HG03575 (cell line): ENCODE measurements around the gene NFIC.
"Not testable (repeated sequence)": the region's sequence is repeated elsewhere in the genome, so short reads cannot be mapped to it uniquely, and the experiment has no call there.

Experiments
- ATAC-seq: cut with Tn5 transposase; IDR thresholded peaks from one replicate; pipeline ENCODE4 v1.9.1; 2021; ENCODE audit not compliant: unreplicated experiment, insufficient number of reproducible peaks, low FRiP score; ENCODE audit errors: extremely low read depth

The NFIC gene

GRCh38 chr19:3493651-3494050 lies 127.3 kb downstream of the NFIC start:
- ATAC-seq = no peak

GRCh38 chr19:3494051-3494450 lies 127.7 kb downstream of the NFIC start:
- ATAC-seq = no peak

GRCh38 chr19:3494559-3494958 lies 128.2 kb downstream of the NFIC start:
- no peak for ATAC-seq

GRCh38 chr19:3496392-3497273 lies 130.2 kb downstream of the NFIC start:
- ATAC-seq = no peak

DNA sequence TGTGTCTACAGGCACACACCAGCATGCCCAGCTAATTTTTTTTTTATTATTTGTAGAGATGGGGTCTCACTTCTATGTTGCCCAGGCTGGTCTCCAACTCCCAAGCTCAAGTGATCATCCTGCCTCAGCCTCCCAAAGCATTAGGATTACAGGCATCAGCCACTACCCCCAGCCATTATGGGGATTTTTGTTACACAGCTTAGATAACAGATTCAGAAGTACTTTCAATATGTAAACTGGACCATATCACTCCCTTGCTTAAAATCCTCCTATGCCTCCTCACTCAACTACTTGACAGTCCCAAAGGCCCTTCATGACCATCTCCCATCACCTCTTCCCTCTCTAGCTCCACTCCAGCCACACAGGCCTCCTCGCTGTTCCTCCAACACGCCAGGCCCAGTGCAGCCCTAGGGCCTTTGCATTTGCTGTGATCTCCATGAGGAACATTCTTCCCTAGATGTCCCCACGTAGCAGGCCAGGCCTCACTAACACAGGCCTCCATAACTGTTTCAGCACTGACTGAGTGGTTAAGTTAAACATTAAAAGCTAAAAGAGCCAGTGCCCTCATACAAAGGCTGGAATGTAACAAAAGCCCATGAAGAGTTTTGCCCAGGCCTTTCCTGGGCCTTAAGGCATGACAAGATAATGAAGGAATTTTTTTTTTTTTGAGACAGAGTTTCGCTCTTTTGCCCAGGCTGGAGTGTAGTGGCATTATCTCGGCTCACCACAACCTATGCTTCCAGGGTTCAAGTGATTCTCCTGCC lies 131.6 kb downstream of the NFIC start:
- no peak for ATAC-seq

DNA sequence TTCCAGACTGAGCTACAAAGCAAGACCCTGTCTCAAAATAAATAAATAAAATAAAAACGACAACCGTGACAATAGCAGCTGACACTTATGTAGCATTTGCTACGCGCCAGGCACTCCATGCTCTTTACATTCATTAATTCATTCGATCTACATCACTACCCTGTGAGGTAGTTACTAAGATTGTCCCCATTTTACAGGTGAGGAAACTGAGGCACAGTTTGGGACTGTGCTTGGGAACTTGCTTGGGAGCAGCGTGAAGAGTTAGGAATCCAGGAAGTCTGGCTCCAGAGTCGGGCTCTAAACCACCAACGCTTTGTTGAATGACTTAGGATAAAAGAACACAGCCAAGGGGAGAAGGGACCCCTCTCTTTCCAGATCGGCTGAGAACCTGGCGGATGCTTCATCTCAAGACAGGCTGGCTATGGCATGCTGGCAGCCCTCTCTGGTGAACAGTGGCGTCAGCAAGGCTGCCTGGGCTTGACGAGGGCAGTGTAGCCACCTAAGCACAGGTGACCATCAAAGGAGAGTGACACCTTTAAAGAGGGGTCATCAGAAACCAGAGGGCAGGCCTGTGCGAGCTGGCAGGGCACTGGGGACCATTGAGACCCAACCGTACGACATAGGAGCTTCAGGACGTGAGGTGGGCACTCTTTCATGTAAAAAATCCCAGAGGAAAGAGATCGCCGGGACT lies 133.5 kb downstream of the NFIC start:
- ATAC-seq = no peak

DNA sequence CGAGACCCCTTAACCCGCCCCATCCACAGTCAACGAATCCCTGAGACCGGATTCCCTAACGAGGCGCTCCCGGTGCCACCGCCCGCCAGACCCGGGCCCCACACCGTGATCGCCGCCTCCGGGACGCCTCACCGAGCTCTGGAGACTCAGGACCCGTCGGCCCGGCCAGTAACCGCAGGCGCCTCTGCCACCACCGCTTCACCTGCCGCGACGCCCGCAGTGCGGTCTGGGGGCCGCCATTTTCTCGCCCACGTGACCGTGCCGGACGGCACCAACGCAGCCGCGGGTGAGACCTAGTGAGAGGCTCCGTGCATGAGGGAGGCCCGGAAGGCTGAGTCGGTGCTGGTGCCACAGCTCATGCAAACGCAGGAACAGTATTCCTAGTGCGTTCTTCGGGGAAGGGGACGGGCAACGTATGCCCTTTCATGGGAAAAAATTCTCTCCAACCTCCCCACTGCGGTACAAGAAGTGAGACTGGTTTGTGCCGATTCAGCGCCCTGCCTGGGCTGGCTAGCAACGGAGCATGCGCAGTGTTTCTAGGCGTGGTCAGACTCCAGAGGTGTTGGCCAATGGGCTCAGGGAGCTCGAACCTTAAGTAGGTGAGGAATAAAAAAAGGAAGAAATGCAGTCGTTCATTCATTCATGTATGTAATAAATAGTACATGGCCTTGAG lies 134.2 kb downstream of the NFIC start, which contains the start of gene DOHH:
Gene DOHH (minus strand): TSS at position 246 of the 673 bp plus-strand sequence. CDS start 3,860 bp downstream, outside the sequence.
- ATAC-seq = peak; percentile 64

DNA sequence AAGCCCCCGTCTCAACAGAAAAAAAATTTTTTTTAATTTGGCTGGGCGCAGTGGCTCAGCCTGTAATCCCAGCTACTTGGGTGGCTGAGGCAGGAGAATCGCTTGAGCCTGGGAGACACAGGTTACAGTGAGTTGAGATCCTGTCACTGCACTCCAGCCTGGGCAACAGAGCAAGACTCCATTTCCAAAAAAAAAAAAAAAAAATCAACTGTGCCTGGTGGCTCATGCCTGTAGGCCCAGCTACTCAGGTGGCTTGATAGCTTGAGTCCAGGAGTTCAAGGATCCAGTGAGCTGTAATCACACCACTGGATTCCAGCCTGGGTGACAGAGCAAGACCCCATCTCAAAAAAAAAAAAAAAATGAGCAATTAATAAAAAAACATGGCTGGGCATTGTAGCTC lies 135.4 kb downstream of the NFIC start:
- no peak for ATAC-seq

DNA sequence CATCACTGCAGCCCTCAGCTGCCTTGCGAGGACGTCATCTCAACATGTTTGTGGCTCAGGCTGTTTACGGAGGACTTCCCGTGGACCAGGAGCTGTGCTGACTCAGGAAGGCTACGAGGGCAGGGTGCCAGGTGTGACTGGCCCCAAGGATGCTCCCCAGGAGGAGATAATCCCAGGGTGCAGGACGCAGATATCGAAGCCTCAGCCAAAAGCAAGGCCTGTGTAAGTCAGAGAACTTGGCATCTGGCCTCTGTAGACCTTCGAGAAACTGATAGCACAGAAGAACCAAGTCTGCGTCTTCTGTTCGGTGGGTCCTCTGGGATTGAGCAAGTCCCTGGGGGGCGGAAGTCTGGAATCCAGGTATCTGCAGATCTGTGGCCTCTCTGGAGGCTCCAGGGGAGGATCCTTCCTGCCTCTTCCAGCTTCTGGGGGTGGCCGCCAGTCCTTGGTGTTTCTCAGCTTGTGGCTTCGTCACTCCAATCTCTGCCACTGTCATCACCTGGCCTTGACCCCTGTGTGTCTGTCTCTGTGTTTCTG lies 136.7 kb downstream of the NFIC start:
- no peak for ATAC-seq

DNA sequence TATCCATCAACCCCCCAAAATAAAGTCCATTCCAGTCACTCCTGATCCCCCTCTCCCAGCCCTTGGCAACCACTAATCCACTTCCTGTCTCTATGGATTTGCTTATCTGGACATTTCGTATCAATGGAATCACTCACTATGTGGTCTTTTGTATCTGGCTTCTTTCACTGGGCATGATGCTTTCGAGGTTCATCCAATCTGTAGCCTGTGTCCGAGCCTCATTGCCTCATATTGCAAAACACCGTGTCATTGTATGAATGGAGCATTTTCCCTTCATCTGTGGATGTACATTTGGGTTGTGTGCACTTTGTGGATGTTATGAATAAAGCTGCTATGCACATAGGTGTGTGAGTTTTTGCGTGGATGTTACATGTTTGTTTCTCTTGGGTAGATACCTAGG lies 138.4 kb downstream of the NFIC start:
- ATAC-seq = no peak

- ATAC-seq = peak; percentile 52
These were observed 139.4 kb downstream of the NFIC start, which contains the start of gene FZR1 for GRCh38 chr19:3505598-3506383. Gene FZR1, plus strand, starts transcription at chr19:3506311. Its CDS starts 16,679 bp downstream, at chr19:3522990.

DNA sequence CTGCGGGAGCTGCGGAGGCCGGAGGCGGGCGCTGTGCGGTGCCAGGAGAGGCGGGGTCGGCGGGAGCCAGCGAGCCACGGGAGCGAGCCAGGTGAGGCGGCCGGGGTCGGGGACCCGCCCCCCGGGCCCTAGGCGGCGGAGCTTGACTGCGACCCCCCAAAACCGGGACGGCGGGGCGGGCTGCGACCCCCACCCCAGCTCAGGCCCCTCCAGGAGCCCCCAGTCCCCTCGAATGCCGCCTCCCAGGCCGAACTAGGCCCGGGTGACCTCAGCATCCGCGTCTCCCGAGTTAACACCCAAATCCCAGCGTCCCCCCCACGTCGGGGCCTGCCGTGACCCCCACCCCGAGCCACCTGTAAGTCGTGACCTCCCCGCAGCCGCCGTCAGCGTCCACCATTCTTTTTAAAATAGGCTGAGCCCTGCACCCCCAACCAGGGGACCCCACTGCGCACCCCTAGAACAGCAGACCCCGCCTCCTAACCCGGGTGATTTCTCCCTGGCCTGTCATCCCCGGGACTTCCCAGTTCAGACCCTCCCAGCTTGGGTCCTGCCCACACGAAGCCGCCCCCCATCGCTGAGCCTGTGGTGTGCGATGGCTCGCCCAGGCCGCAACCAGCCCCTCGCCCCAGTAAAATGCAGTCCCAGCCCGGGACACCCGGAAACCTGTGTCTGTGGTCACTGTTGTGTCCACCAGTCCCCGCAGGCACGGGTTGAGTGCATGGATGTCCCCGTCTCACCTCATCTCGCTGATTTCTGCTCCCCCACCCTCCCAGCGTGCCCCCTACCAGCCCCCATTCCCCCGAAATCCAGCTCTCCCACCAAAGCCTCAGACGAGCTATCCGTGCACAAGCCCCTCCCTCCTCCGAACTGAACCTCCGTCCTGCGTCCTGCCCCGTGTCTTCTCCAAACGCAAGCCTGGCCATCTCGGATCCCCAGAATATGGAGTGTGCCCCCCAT lies 140.3 kb downstream of the NFIC start:
- ATAC-seq = no peak

DNA sequence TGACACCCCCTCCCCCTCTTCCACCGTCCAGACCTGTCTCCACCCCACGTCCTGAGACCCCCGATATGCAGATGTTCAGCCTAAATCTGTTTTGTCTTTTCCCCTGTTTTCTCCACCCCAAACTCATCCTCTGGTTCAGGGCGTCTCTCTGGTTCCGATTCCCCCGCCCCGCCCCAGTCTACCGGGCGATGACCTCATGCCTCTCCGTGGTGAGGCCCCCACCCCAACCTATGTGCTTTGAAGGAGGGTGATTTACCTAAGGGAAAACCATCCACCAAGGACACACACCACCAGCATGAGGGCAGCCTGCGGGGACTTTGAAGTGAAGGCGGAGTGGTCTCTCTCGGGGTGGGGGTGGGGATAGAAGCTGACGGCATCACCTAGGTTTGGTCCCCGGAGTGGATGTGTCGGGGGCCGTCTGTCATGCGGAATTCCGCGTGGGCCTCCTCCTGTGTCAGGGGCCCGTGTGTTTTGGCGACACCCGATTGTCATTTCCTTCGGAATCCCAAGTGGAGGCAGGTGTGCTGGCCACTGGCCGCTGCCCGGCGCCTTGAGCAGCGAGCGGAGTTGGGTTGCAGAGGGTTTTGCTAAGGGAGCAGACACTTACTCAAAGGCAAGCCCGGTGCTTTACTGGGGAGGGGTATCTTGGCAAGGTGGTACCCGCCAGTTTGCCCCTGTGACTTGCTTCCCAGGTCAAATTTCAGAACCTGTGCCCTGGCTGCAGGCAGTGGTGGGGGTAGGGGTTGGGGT lies 141.2 kb downstream of the NFIC start:
- ATAC-seq = no peak

DNA sequence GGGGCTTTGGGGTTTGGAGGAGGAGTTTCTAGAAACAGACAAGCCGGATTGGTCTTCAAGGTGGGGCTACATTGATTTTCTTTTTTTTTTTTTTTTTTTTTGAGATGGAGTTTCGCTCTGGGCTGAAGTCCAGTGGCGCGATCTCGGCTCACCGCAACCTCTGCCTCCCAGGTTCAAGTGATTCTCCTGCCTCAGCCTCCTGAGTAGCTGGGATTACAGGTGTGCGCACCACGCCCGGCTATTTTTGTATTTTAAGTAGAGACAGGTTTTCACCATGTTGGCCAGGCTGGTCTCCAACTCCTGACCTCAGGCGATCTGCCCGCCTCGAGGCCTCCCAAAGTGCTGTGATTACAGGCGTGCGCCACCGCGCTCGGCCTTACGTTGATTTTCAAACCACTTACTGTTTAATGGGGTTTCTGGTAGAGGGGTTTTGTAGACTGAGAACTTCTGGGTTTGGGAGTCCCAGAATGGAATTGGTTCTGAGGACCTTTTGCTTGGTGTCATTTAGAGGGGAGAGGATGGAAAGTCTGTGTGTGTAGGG lies 141.8 kb downstream of the NFIC start:
- ATAC-seq = not testable (repeated sequence)

GRCh38 chr19:3508771-3509535 lies 142.6 kb downstream of the NFIC start:
- no peak for ATAC-seq
